Left lung (tissue), 10 donors: ENCODE data around the gene ANKRD2. TPM values are rescaled to one million over a fixed set of nuclear protein-coding genes. Genes with fewer than 3 reads are reported as not detected.
"Not testable (repeated sequence)": the region's sequence is repeated elsewhere in the genome, so short reads cannot be mapped to it uniquely, and the experiment has no call there.

Experiments used
- ATAC-seq: fragments of 200-7000 bp; cut with Tn5 transposase; one replicate; pipeline ENCODE4 v1.9.1; 2020; ENCODE audit warnings: moderate library complexity
- DNase-seq, 4 donors: peaks; one replicate each; pipeline ENCODE4 v3.0.0-alpha.2; 2013 to 2020
- H3K27ac ChIP-seq, 2 donors: fragments of 200-600 bp; sonication (generic) in 1 of 2; one replicate each; pipeline versions ENCODE4 v1.5.0 to v1.8.0; 2020 to 2021
- H3K27me3 ChIP-seq, 2 donors: fragments of 200-600 bp; sonication (generic) in 1 of 2; one replicate each; pipeline versions ENCODE4 v1.5.0 to v1.8.0; 2020 to 2021
- H3K36me3 ChIP-seq, 2 donors: fragments of 200-600 bp; sonication (generic) in 1 of 2; one replicate each; pipeline versions ENCODE4 v1.5.0 to v1.8.0; 2020 to 2021
- H3K4me1 ChIP-seq, 2 donors: fragments of 200-600 bp; one replicate each; pipeline ENCODE4 v1.8.0; 2021
- H3K4me3 ChIP-seq, 2 donors: fragments of 200-600 bp; sonication (generic) in 1 of 2; one replicate each; pipeline versions ENCODE4 v1.5.0 to v1.8.0; 2020 to 2021; ENCODE audit warnings: mild to moderate bottlenecking in 1 of 2
- H3K9me3 ChIP-seq, 2 donors: fragments of 200-600 bp; sonication (generic) in 1 of 2; one replicate each; pipeline versions ENCODE4 v1.5.0 to v1.8.0; 2020 to 2021
- intact Hi-C, 2 donors: fragments of 100-400 bp; cut with DNase I; formaldehyde crosslinking; loops; one replicate each; pipeline versions ENCODE4 v1.11.2 to v1.14.2; 2022
- polyA plus RNA-seq, 6 donors: library from polyadenylated mRNA; unstranded; fragments of 120-200 nt; gene quantifications; one replicate each; pipeline ENCODE4 v1.2.1, GENCODE V29; 2013; ENCODE audit not compliant: insufficient read length in 6 of 6
- total RNA-seq, 2 donors: library from RNA; stranded (reverse); fragmentation: NEBNext Ultra II Directional; extraction: Animal tissue kit (Norgen Biotek cat#: 25700); gene quantifications; one replicate each; pipeline ENCODE4 v1.2.1, GENCODE V29; 2021
- TF ChIP-seq, protein P1 (sequence below), 2 donors: fragments of 200-600 bp; sonication (generic) in 1 of 2; IDR thresholded peaks; one replicate each; pipeline versions ENCODE4 v1.5.0 to v1.8.0; 2021; ENCODE audit warnings: antibody characterized with exemption in 2 of 2
- donor health status: DM: no; HTN: yes; CAD: no.
- donor health status: DM: no; HTN: no; CAD: no.

ANKRD2 gene
- total and polyA plus RNA-seq, 8 donors: 0.18 to 1.9 (median 0.27) TPM

- H3K27me3 ChIP-seq: no peaks in the 10 kb centered on the region
- intact Hi-C loops: loop anchor here in 1 of 2 donors (5.0 kb wide), 1 partner anchor 91 kb away; no protein-coding TSS in a partner anchor
- TF ChIP-seq, protein P1, sequence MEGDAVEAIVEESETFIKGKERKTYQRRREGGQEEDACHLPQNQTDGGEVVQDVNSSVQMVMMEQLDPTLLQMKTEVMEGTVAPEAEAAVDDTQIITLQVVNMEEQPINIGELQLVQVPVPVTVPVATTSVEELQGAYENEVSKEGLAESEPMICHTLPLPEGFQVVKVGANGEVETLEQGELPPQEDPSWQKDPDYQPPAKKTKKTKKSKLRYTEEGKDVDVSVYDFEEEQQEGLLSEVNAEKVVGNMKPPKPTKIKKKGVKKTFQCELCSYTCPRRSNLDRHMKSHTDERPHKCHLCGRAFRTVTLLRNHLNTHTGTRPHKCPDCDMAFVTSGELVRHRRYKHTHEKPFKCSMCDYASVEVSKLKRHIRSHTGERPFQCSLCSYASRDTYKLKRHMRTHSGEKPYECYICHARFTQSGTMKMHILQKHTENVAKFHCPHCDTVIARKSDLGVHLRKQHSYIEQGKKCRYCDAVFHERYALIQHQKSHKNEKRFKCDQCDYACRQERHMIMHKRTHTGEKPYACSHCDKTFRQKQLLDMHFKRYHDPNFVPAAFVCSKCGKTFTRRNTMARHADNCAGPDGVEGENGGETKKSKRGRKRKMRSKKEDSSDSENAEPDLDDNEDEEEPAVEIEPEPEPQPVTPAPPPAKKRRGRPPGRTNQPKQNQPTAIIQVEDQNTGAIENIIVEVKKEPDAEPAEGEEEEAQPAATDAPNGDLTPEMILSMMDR (IDR thresholded peaks at IDR 0.05): peak; percentile 69 to 71
- no peaks in the 10 kb centered on the region for H3K36me3 ChIP-seq
- peaks cover 0 to 3% of the 10 kb centered on the region in 2 donors for H3K9me3 ChIP-seq
- H3K4me1 ChIP-seq: peaks cover 0 to 6% of the 10 kb centered on the region in 2 donors
- H3K27ac ChIP-seq: no peak overlapping the region
- peak in 2 of 4 donors; percentile 69 to 88 for DNase-seq
- no peak overlapping the region for H3K4me3 ChIP-seq
- peak; percentile 95 for ATAC-seq
Observed at GRCh38 chr10:97553575-97554031, 19.0 kb upstream of the ANKRD2 start.

GRCh38 chr10:97554336-97554735, 18.2 kb upstream of the ANKRD2 start:
- intact Hi-C loops: loop anchor here in 1 of 2 donors (5.0 kb wide), 1 partner anchor 92 kb away; no protein-coding TSS in a partner anchor
- H3K4me1 ChIP-seq, H3K27me3 ChIP-seq, H3K27ac ChIP-seq, ATAC-seq, H3K36me3 ChIP-seq, H3K9me3 ChIP-seq, DNase-seq, H3K4me3 ChIP-seq: not testable (repeated sequence)

- ATAC-seq, H3K4me1 ChIP-seq, intact Hi-C loops, H3K36me3 ChIP-seq, H3K27me3 ChIP-seq, H3K9me3 ChIP-seq, H3K4me3 ChIP-seq, H3K27ac ChIP-seq: not testable (repeated sequence)
- DNase-seq: peak in 1 of 4 donors; percentile 2
Observed at GRCh38 chr10:97555541-97555940, 17.0 kb upstream of the ANKRD2 start.

DNA sequence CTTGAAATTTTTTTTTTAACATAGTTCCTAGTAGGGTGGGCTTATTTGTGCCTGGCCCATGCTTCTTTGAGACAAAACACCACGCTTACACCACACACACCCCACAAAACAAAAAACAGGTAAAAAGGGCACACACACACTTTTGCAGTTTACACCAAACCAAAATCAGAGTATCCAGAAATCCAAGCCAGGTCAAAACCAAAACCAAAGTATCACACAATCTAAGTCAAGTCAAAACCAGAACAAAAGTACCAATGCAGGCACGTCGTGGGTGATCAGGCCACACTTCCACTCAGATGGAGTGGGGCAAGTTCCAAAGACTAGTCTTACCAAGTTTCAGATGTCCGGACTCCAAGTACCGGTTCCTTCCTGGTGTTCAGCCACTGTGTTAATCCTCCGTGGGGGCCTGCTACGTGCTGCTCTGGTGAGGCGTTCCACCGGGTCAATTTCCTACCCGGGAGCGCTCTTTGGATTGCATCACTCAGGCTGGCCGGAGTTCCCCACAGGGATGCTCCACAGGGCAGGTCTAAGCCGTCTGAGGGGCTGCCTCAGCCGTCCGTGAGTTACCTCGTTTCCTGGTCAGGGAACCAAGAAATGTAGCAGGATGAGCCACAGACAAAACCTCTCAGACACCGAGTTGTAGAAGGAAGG, 11.7 kb upstream of the ANKRD2 start:
- H3K9me3 ChIP-seq, H3K4me3 ChIP-seq, ATAC-seq, intact Hi-C loops, H3K4me1 ChIP-seq, H3K36me3 ChIP-seq, H3K27me3 ChIP-seq, H3K27ac ChIP-seq: not testable (repeated sequence)
- peak in 1 of 4 donors; percentile 24 for DNase-seq

DNA sequence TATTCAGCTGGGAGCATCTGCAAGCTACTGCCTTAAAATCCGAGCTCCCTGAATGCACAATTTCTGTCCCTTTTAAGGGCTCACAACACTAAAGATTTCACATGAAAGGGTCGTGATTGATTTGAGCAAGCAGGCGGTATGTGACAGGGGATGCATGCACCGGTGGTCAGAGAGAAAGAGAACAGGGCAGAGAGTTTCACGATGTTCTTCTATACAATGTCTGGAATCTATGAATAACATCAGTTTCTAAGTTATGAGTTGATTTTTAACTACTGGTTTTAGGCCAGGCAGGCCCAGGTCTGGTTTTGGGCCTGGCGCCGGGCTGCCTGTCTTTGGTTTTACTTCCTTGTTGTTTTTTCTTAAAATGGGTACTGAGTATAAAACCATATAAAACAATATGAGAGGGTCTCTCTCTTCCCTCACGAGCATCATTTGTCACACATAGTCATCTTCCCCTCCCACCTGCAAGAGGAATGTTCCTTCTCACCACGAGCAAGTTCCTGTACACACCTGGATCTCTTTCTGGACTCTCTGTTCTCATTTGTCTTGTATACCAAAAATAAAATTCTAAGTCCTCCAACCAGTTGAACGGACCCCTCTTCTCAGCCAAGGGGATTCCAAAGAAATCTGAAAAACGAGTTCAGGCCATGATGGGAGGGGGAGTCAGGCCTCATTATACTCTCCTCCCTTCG, 11.0 kb upstream of the ANKRD2 start:
- H3K9me3 ChIP-seq, H3K4me1 ChIP-seq, H3K36me3 ChIP-seq, ATAC-seq, H3K4me3 ChIP-seq, intact Hi-C loops, H3K27me3 ChIP-seq, H3K27ac ChIP-seq: not testable (repeated sequence)
- peak in 1 of 4 donors; percentile 1 for DNase-seq

DNA sequence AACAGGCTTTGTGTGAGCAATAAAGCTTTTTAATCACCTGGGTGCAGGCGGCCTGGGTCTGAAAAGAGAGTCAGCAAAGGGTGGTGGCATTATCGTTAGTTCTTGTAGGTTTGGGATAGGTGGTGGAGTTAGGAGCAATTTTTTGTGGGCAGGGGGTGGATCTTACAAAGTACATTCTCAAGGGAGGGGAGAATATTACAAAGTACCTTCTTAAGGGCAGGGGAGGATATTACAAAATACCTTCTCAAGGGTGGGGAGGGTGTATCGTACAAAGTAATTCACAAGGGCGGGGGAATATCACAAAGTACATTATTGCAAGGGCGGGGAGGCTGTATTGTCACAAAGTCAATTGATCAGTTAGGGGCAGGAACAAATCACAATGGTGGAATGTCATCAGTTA, 10.2 kb upstream of the ANKRD2 start:
- H3K27me3 ChIP-seq, H3K36me3 ChIP-seq, H3K9me3 ChIP-seq, DNase-seq, intact Hi-C loops, ATAC-seq, H3K4me3 ChIP-seq, H3K4me1 ChIP-seq, H3K27ac ChIP-seq: not testable (repeated sequence)

- H3K9me3 ChIP-seq: no peaks in the 10 kb centered on the region
- no peaks in the 10 kb centered on the region for H3K27me3 ChIP-seq
- peaks cover 0 to 7% of the 10 kb centered on the region in 2 donors for H3K36me3 ChIP-seq
- no peaks in the 10 kb centered on the region for H3K4me1 ChIP-seq
- H3K4me3 ChIP-seq: no peak overlapping the region
- no peak for ATAC-seq
- no peak for DNase-seq
- TF ChIP-seq, protein P1 (IDR thresholded peaks at IDR 0.05): no peak
- H3K27ac ChIP-seq: no peak overlapping the region
- intact Hi-C loops: no loop called here
Observed at GRCh38 chr10:97563337-97563736, 9.2 kb upstream of the ANKRD2 start.
